IMR-90 (cell line): ENCODE results near the gene TSPAN3. TPM values are rescaled to one million over a fixed set of nuclear protein-coding genes. Genes with fewer than 3 reads are reported as not detected.

ENCODE experiments used
- ATAC-seq: fragments of 200-7000 bp; cut with Tn5 transposase; 2 replicates; pipeline ENCODE4 v1.9.1; 2020; ENCODE audit warnings: low read depth, mild to moderate bottlenecking, moderate library complexity
- BruUV-seq: library from RNA; stranded (reverse); fragments of 400-500 nt; replicated peaks from 2 replicates; lab custom pipeline; 2021; lab: Mats Ljungman, UMichigan
- CTCF ChIA-PET: fragments of 300-600 bp; formaldehyde crosslinking; extraction: SDS; loops from one replicate; lab custom pipeline; 2021; ENCODE audit warnings: antibody characterized with exemption; lab: Yijun Ruan, JAX
- POLR2A ChIA-PET: fragments of 300-600 bp; sonication (Branson Sonifier 250); formaldehyde crosslinking; loops from one replicate; lab custom pipeline; 2022; ENCODE audit warnings: antibody characterized with exemption; ENCODE audit not compliant: unreplicated experiment; lab: Charles Lee
- DNase-seq: peaks from one replicate; pipeline ENCODE4 v3.0.0; 2013
- H2AFZ ChIP-seq: replicated peaks from 2 replicates; pipeline ENCODE3; 2013; ENCODE audit warnings: low read length, mild to moderate bottlenecking; ENCODE audit not compliant: poor library complexity
- H2AK5ac ChIP-seq: 2 replicates; pipeline ENCODE4 v1.6.1; 2013; ENCODE audit warnings: low read depth, low read length, inconsistent platforms
- H2AK9ac ChIP-seq: replicated peaks from 2 replicates; pipeline ENCODE3; 2013; ENCODE audit warnings: mild to moderate bottlenecking, low read depth, low read length, moderate library complexity; ENCODE audit not compliant: poor library complexity
- H2BK120ac ChIP-seq: 2 replicates; pipeline ENCODE4 v1.6.1; 2013; ENCODE audit warnings: low read depth, low read length, inconsistent platforms
- H2BK15ac ChIP-seq: 3 replicates; pipeline ENCODE4 v1.6.1; 2013; ENCODE audit warnings: low read depth, low read length, inconsistent platforms
- H2BK20ac ChIP-seq: 2 replicates; pipeline ENCODE4 v1.6.1; 2013; ENCODE audit warnings: low read depth, mild to moderate bottlenecking, inconsistent platforms, low read length, moderate library complexity
- H2BK5ac ChIP-seq: 2 replicates; pipeline ENCODE4 v1.6.1; 2013; ENCODE audit warnings: mild to moderate bottlenecking, low read depth, low read length, inconsistent platforms; ENCODE audit not compliant: poor library complexity, severe bottlenecking
- H3K14ac ChIP-seq: replicated peaks from 2 replicates; pipeline ENCODE4 v1.6.1; 2013; ENCODE audit warnings: low read depth, low read length, inconsistent platforms
- H3K18ac ChIP-seq: 2 replicates; pipeline ENCODE4 v1.6.1; 2013; ENCODE audit warnings: low read depth, low read length, control low read depth
- H3K23ac ChIP-seq: 2 replicates; pipeline ENCODE4 v1.6.1; 2013; ENCODE audit warnings: low read depth, low read length, inconsistent platforms
- H3K27ac ChIP-seq: 2 replicates; pipeline ENCODE4 v1.5.1; 2013; ENCODE audit warnings: mild to moderate bottlenecking, control low read depth, low read length; ENCODE audit not compliant: insufficient read depth
- H3K27me3 ChIP-seq: 2 replicates; pipeline ENCODE4 v1.6.1; 2013; ENCODE audit warnings: low read length; ENCODE audit not compliant: control insufficient read depth, insufficient read depth
- H3K36me3 ChIP-seq: 2 replicates; pipeline ENCODE4 v1.6.1; 2013; ENCODE audit warnings: low read length, mixed read lengths; ENCODE audit not compliant: control insufficient read depth, insufficient read depth
- H3K4ac ChIP-seq: 2 replicates; pipeline ENCODE4 v1.6.1; 2013; ENCODE audit warnings: low read depth, low read length, inconsistent platforms
- H3K4me1 ChIP-seq: 2 replicates; pipeline ENCODE4 v1.6.1; 2013; ENCODE audit warnings: low read length, mixed read lengths; ENCODE audit not compliant: control insufficient read depth, insufficient read depth
- H3K4me2 ChIP-seq: 2 replicates; pipeline ENCODE4 v1.6.1; 2013; ENCODE audit warnings: low read depth, mild to moderate bottlenecking, control low read depth, low read length, moderate library complexity
- H3K4me3 ChIP-seq: 2 replicates; pipeline ENCODE4 v1.5.1; 2013; ENCODE audit warnings: low read depth, mild to moderate bottlenecking, control low read depth, low read length, moderate library complexity; ENCODE audit not compliant: insufficient read depth
- H3K56ac ChIP-seq: 2 replicates; pipeline ENCODE4 v1.6.1; 2013; ENCODE audit warnings: low read length, inconsistent platforms; ENCODE audit not compliant: insufficient read depth; ENCODE audit errors: extremely low read depth
- H3K79me1 ChIP-seq, 2 experiments: 2 replicates each; pipeline ENCODE4 v1.6.1; 2013; ENCODE audit warnings: low read length in 2 of 2, inconsistent platforms in 1 of 2, low read depth in 1 of 2
- H3K9ac ChIP-seq: 2 replicates; pipeline ENCODE4 v1.6.1; 2013; ENCODE audit warnings: low read depth, low read length, control low read depth
- H3K9me1 ChIP-seq: 2 replicates; pipeline ENCODE4 v1.6.1; 2013; ENCODE audit warnings: low read length, inconsistent platforms; ENCODE audit not compliant: insufficient read depth
- H3K9me3 ChIP-seq: 2 replicates; pipeline ENCODE4 v1.6.1; 2013; ENCODE audit warnings: low read length; ENCODE audit not compliant: control insufficient read depth, insufficient read depth
- H4K20me1 ChIP-seq: 2 replicates; pipeline ENCODE4 v1.6.1; 2013; ENCODE audit warnings: low read length, inconsistent platforms; ENCODE audit not compliant: insufficient read depth
- H4K5ac ChIP-seq: 2 replicates; pipeline ENCODE4 v1.6.1; 2013; ENCODE audit warnings: mild to moderate bottlenecking, low read depth, low read length, control low read depth
- H4K8ac ChIP-seq, 2 experiments: 2 replicates each; pipeline ENCODE4 v1.6.1; 2013; ENCODE audit warnings: low read depth in 2 of 2, low read length in 2 of 2, control low read depth in 1 of 2, inconsistent platforms in 1 of 2
- H4K91ac ChIP-seq: 2 replicates; pipeline ENCODE4 v1.6.1; 2013; ENCODE audit warnings: low read depth, low read length, inconsistent platforms; ENCODE audit not compliant: insufficient read depth
- CHD1 ChIP-seq: IDR thresholded peaks from 2 replicates; pipeline ENCODE4 v1.6.1; 2012; ENCODE audit warnings: low read depth, low read length, improper control_type of control experiment
- CTCF ChIP-seq: conservative IDR thresholded peaks from 2 replicates; pipeline ENCODE4 v1.5.1; 2012; ENCODE audit warnings: mild to moderate bottlenecking, low read depth, low read length, improper control_type of control experiment
- FOS ChIP-seq: fragments of 150-350 bp; IDR thresholded peaks from 2 replicates; pipeline ENCODE4 v1.6.1; 2016; ENCODE audit warnings: low read depth, low read length
- MAZ ChIP-seq: IDR thresholded peaks from 2 replicates; pipeline ENCODE4 v1.6.1; 2012; ENCODE audit warnings: low read depth, mild to moderate bottlenecking, low read length, improper control_type of control experiment, moderate library complexity, borderline replicate concordance
- MXI1 ChIP-seq: IDR thresholded peaks from 2 replicates; pipeline ENCODE4 v1.6.1; 2012; ENCODE audit warnings: low read depth, mild to moderate bottlenecking, low read length, moderate library complexity, borderline replicate concordance
- POLR2A ChIP-seq: IDR thresholded peaks from 2 replicates; pipeline ENCODE4 v1.6.1; 2012; ENCODE audit warnings: mild to moderate bottlenecking, low read depth, low read length
- RAD21 ChIP-seq: IDR thresholded peaks from 2 replicates; pipeline ENCODE4 v1.6.1; 2012; ENCODE audit warnings: low read length, improper control_type of control experiment
- RFX5 ChIP-seq: IDR thresholded peaks from 2 replicates; pipeline ENCODE4 v1.8.0; 2012; ENCODE audit warnings: low read depth, mild to moderate bottlenecking, low read length, moderate library complexity
- SMC3 ChIP-seq: fragments of 150-350 bp; IDR thresholded peaks from 2 replicates; pipeline ENCODE4 v1.6.1; 2016; ENCODE audit warnings: low read depth, mild to moderate bottlenecking, antibody characterized with exemption, low read length, moderate library complexity
- WGBS, 2 experiments: methylation state at CpG; one replicate each; pipeline versions ENCODE4 v1.1.5 to v1.1.7; 2013; ENCODE audit warnings: missing lambda C conversion rate in 2 of 2; ENCODE audit not compliant: insufficient read length in 1 of 2; ENCODE audit errors: extremely low coverage in 2 of 2; 5-methylcytosine and 5-hydroxymethylcytosine counted together
- dilution Hi-C: fragments of 300-500 bp; cut with HindIII; formaldehyde crosslinking; loops from one replicate; pipeline ENCODE4 v1.14.3; 2018; ENCODE audit warnings: low sequenced_read_pairs; ENCODE audit not compliant: unreplicated experiment
- in situ Hi-C: fragments of 300-500 bp; cut with MboI; formaldehyde crosslinking; loops from 3 replicates; pipeline ENCODE4 v1.14.3; 2019; ENCODE audit warnings: low sequenced_read_pairs, inconsistent platforms, mixed read lengths
- intact Hi-C: fragments of 100-400 bp; cut with micrococcal nuclease; formaldehyde crosslinking; loops from 2 replicates; pipeline ENCODE4 v1.10.0; 2022
- polyA plus RNA-seq, 3 experiments: library from polyadenylated mRNA; depleted of rRNA; stranded (reverse); fragments of >200 nt; gene quantifications; 2 replicates each; pipeline ENCODE4 v1.2.3, GENCODE V29; 2012; ENCODE audit warnings: low replicate concordance in 1 of 3
- total RNA-seq: library from RNA; depleted of rRNA; stranded (reverse); fragments of >200 nt; gene quantifications from 2 replicates; pipeline ENCODE4 v1.2.3, GENCODE V29; 2012

TSPAN3 gene
- total and polyA plus RNA-seq, 2 of the 4 experiments (the other 2 are of a cell fraction), result 270 to 295 TPM

DNA sequence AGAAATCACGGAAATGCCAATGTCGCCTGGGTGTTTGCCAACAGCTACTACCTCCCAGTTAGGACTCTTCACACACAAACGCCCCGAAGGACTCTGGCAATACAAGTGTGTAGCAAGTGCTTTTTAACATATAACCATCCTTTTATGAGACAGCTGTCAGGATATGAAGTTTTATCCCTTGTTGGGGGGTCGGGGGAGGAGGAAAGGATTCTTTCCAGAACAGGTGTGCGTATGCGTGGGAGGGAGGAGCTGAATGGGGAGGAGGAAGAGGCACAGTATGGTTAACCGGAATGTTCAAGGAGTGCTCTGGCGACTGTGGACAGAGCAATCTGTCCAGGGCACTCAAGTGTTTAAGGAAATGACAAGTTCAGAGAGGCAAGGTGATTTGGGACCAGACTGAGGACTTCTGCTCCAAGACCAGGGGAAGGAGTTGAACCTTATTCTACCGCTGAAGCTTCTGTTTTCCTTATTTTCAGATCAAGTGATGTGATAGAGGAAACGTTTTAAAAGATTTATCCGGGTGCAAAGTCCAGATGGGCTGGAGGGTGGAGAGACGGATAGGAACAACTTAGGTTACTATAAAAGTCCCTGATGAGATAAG lies 1.3 kb downstream of the TSPAN3 start:
- Histone ChIP-seq H3K27me3 (peaks cover 5% of the 10 kb centered on the region; the same call in 1 of the 2 replicates), H3K9me1 (peaks cover 6% of the 10 kb centered on the region), H4K20me1 (peaks cover 41% of the 10 kb centered on the region), H4K91ac (no peak overlapping the region), H3K56ac (peak overlapping the region; percentile 57; the same call in 1 of the 2 replicates), H2AK5ac (peak overlapping the region; percentile 57; the same call in 1 of the 2 replicates), H2AFZ (no peak overlapping the region), H3K14ac (peak overlapping the region; percentile 75), H4K8ac (no peak overlapping the region), H2BK5ac (no peak overlapping the region), H3K4ac (peak overlapping the region; percentile 14), H3K79me1 (peaks cover 15 to 49% of the 10 kb centered on the region in 2 experiments), H3K23ac (peak overlapping the region; percentile 80; the same call in 1 of the 2 replicates), H2BK15ac (0 out of 3 replicates have a peak overlapping the region, but pooled peaks have one; percentile 13), H2BK120ac (no peak overlapping the region), H3K27ac (no peak overlapping the region; the same call in 1 of the 2 replicates), H3K18ac (no peak overlapping the region), H3K4me3 (peak overlapping the region; percentile 80), H3K4me1 (peaks cover 9% of the 10 kb centered on the region; the same call in 1 of the 2 replicates), H3K9ac (peak overlapping the region; percentile 95), H3K36me3 (0 out of 2 replicates have a peak, but pooled peaks cover 2% of the 10 kb centered on the region), H2AK9ac (no peak overlapping the region), H3K4me2 (peak overlapping the region; percentile 98), H2BK20ac (no peak overlapping the region), H3K9me3 (no peaks in the 10 kb centered on the region), H4K5ac (no peak overlapping the region)
- in situ Hi-C loops, result no loop called here
- dilution Hi-C loops, result no loop called here
- ChIA-PET CTCF (no interaction called here), POLR2A (no interaction called here)
- 41% methylated on average over 4 of the region's 13 CpGs; no CpG with 5 or more reads in 1 of the 2 experiments for WGBS, 2 experiments
- no peak for ATAC-seq
- intact Hi-C loops, result no loop called here
- no TSS peak for BruUV-seq
- TF ChIP-seq RFX5, result no peak
- no peak for TF ChIP-seq POLR2A
- no peak for TF ChIP-seq SMC3
- TF ChIP-seq CTCF, result no peak
- TF ChIP-seq CHD1, result no peak
- TF ChIP-seq FOS, result no peak
- no peak for TF ChIP-seq MAZ
- TF ChIP-seq MXI1, result no peak
- TF ChIP-seq RAD21, result no peak
- no peak for DNase-seq
